ENCODE results near the gene CCDC74B.
"Not testable (repeated sequence)": the region's sequence is repeated elsewhere in the genome, so short reads cannot be mapped to it uniquely, and the experiment has no call there.

GRCh38 chr2:130102597-130103363 is 42.1 kb downstream of the CCDC74B start:
- TF ChIP-seq CTCF (conservative IDR thresholded peaks at IDR 0.05); EZH2 (IDR thresholded peaks at IDR 0.05; ENCODE audit: low read depth): not testable (repeated sequence)

All from PC-9 (cell line).